IPS-18a (cell line): Measurements from ENCODE around the gene KCNE5.
A peak's percentile ranks its signal among the peaks of the same experiment; 100 is the strongest.
"Not testable (repeated sequence)": the region's sequence is repeated elsewhere in the genome, so short reads cannot be mapped to it uniquely, and the experiment has no call there.

Experiments used
- H3K27ac ChIP-seq: one replicate; pipeline ENCODE4 v1.5.1; 2013; ENCODE audit warnings: low read length
- H3K27me3 ChIP-seq: one replicate; pipeline ENCODE4 v1.6.1; 2013; ENCODE audit warnings: mild to moderate bottlenecking, low read length; ENCODE audit not compliant: control insufficient read depth, insufficient read depth
- H3K36me3 ChIP-seq: one replicate; pipeline ENCODE4 v1.6.1; 2013; ENCODE audit warnings: low read depth, low read length; ENCODE audit not compliant: control insufficient read depth
- H3K4me1 ChIP-seq: one replicate; pipeline ENCODE4 v1.6.1; 2013; ENCODE audit warnings: low read depth, low read length; ENCODE audit not compliant: control insufficient read depth
- H3K4me3 ChIP-seq: one replicate; pipeline ENCODE4 v1.5.1; 2013; ENCODE audit warnings: low read length
- H3K9ac ChIP-seq: one replicate; pipeline ENCODE4 v1.6.1; 2013; ENCODE audit warnings: mild to moderate bottlenecking, low read length, moderate library complexity
- H3K9me3 ChIP-seq: one replicate; pipeline ENCODE4 v1.6.1; 2013; ENCODE audit warnings: low read depth, low read length; ENCODE audit not compliant: control insufficient read depth

KCNE5 gene

DNA sequence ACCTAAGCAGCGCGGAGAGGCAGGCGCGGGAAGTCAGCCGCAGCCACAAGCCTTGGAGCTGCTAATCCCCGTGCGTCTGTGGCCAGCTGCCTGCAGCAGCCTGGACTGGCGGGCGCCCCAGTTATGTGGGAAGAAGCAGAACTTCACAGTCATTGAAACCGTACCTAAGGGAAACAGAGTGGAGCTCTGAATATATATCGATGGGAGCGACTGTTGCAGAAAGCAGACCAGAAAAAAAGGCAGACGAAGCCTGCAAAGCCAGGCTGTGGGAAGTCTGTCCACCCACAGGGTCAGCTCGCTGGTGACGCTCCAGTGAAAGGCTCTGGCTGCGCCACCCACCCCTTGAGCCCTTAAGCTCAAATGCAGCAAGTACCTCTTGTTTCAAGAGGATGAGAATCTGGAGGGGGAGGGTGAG is 24.7 kb downstream of the KCNE5 start:
- H3K4me3 ChIP-seq: peak overlapping the region; percentile 40
- H3K9ac ChIP-seq: no peak overlapping the region
- H3K9me3 ChIP-seq: no peaks in the 10 kb centered on the region
- peaks cover 16% of the 10 kb centered on the region for H3K27me3 ChIP-seq
- H3K27ac ChIP-seq: no peak overlapping the region
- H3K4me1 ChIP-seq: peaks cover 11% of the 10 kb centered on the region
- no peaks in the 10 kb centered on the region for H3K36me3 ChIP-seq

DNA sequence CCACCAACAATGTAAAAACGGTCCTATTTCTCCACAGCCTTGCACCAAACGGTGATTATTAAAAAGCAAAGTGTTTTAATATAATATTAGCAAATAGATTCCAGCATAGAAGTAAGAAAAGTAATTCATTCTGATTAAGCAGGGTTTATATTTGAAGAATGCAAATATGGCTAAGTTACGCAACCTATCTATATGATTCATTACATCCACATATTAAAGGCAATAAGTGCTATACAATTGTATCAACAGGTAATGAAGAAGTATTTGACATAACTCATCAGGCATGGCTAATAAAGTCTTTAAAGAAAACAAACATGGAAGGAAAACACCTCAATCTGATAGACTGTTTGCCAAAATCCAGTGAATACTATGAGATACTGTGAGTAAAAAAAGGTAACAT is 29.0 kb downstream of the KCNE5 start:
- Histone ChIP-seq H3K36me3 (no peaks in the 10 kb centered on the region), H3K4me1 (peaks cover 11% of the 10 kb centered on the region), H3K4me3 (no peak overlapping the region), H3K27ac (no peak overlapping the region), H3K27me3 (peaks cover 16% of the 10 kb centered on the region), H3K9me3 (no peaks in the 10 kb centered on the region), H3K9ac (no peak overlapping the region)

DNA sequence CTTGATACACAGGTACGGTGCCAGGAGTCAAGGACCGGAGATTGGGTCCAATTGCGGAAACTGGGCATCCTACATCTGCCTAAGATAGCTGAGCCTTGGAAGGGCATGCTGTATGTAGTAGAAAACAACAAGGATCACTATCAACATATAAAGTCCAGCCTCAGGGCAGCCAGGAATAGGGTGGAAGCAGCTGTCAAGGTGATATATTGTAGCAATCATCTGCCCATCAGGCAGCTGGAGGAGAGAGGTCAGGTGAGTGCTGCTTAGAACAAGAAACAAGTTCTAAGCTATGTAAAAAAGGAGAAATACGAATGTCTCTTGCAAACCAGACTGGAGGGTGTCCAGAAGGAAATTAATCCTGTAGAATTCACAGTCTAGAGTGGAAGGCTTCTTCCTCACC is 34.8 kb downstream of the KCNE5 start:
- no peak overlapping the region for H3K27ac ChIP-seq
- H3K36me3 ChIP-seq: no peaks in the 10 kb centered on the region
- no peak overlapping the region for H3K9ac ChIP-seq
- no peaks in the 10 kb centered on the region for H3K4me1 ChIP-seq
- H3K9me3 ChIP-seq: no peaks in the 10 kb centered on the region
- H3K27me3 ChIP-seq: no peaks in the 10 kb centered on the region
- no peak overlapping the region for H3K4me3 ChIP-seq

DNA sequence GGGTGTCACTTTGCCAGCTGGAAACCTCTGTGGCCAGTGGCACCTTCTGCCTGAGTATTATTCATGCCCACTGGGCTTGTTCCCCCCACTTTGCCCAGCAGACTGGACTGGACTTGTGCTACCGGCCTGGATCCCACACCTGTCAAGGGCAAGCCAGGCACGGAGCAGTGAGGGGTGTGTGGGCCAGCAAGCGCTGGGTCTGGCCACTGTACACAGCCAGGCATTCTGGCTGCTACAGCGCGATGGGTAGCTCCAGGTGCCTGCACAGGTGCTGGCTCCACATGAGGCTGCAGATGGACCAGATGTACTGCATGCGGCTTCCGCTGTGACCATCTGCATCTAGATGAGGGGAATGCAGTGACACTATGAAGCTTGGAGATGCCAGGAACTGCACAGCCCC is 39.5 kb downstream of the KCNE5 start:
- Histone ChIP-seq H3K9me3 (no peaks in the 10 kb centered on the region), H3K9ac (no peak overlapping the region), H3K27me3 (no peaks in the 10 kb centered on the region), H3K4me1 (no peaks in the 10 kb centered on the region), H3K4me3 (no peak overlapping the region), H3K36me3 (no peaks in the 10 kb centered on the region), H3K27ac (no peak overlapping the region)

DNA sequence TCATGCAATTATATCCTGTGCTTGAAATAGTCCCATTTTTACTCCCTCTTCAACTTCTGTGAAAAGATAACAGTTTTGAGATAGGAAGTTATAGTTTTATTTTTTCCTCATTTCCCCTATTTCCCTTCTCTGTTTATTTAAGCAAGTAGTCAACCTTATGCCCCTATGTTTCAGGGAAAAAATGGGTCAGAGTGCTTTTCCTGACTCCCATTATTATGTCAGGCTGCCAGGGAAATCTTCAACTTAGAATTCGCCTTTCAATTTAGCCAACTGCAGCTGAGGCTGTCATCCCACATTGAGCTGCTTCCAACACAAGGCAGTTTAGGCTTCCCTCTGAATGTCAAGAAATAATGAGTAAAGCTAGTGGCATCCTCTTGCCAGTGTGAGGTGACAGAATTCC is 46.1 kb downstream of the KCNE5 start:
- Histone ChIP-seq H3K27ac (no peak overlapping the region), H3K36me3 (no peaks in the 10 kb centered on the region), H3K27me3 (no peaks in the 10 kb centered on the region), H3K4me3 (no peak overlapping the region), H3K4me1 (no peaks in the 10 kb centered on the region), H3K9ac (no peak overlapping the region), H3K9me3 (no peaks in the 10 kb centered on the region)

DNA sequence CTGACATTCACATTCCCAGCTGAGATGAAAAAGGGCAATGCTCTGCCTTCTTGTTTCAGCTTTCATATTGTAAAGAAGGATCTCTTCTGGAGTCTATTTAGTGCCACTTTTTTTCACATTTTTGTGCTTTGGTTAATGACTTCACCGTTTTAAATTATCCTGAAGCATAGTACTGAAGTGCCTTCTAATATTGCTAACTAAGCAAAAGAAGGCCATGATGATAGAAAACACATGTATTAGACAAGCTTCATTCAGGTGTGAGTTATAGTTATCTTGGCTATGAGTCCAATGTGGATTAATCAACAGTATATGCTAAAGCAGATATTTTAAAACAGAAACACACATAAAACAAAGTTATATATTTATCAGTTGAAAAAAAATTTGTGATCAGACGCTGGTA is 47.9 kb downstream of the KCNE5 start:
- H3K36me3 ChIP-seq: no peaks in the 10 kb centered on the region
- no peak overlapping the region for H3K4me3 ChIP-seq
- H3K27me3 ChIP-seq: no peaks in the 10 kb centered on the region
- H3K4me1 ChIP-seq: no peaks in the 10 kb centered on the region
- no peaks in the 10 kb centered on the region for H3K9me3 ChIP-seq
- no peak overlapping the region for H3K27ac ChIP-seq
- no peak overlapping the region for H3K9ac ChIP-seq

DNA sequence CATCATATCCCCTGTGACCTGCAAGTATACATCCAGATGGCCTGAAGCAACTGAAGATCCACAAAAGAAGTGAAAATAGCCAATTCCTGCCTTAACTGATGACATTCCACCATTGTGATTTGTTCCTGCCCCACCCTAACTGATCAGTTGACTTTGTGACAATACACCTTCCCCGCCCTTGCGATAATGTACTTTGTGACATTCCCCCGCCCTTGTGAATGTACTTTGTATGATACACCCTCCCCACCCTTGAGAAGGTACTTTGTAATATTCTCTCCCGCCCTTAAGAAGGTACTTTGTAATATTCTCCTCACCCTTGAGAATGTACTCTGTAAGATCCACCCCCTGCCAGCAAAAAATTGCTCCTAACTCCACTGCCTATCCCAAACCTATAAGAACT is 48.9 kb downstream of the KCNE5 start:
- H3K9ac ChIP-seq, H3K27me3 ChIP-seq, H3K36me3 ChIP-seq, H3K4me1 ChIP-seq, H3K27ac ChIP-seq, H3K4me3 ChIP-seq, H3K9me3 ChIP-seq: not testable (repeated sequence)
